ENCODE data around the gene VAV1.

VAV1 gene

GRCh38 chr19:6737873-6738786, 34.4 kb upstream of the VAV1 start:
- H4K91ac ChIP-seq (ENCODE audit: low read length) = peak overlapping the region; percentile 67
- 22% methylated on average over 13 of the region's 13 CpGs for WGBS

GRCh38 chr19:6738787-6739389, 33.6 kb upstream of the VAV1 start:
- Histone ChIP-seq H3K27me3 (ENCODE audit: control insufficient read depth in 1 of 2, insufficient read depth in 1 of 2, low read length in 2 of 2) (no peaks in the 10 kb centered on the region), H4K8ac (ENCODE audit: low read length) (peak overlapping the region; percentile 98), H3K4me1 (ENCODE audit: control insufficient read depth, insufficient read depth, low read depth, low read length) (peaks cover 41% of the 10 kb centered on the region), H3K4me3 (ENCODE audit: insufficient read depth in 1 of 2, low read depth in 1 of 2, low read length in 2 of 2) (peak overlapping the region in 1 of 2 experiments; percentile 70), H3K9me3 (ENCODE audit: control insufficient read depth, low read length) (no peaks in the 10 kb centered on the region), H3K36me3 (ENCODE audit: control insufficient read depth in 1 of 2, insufficient read depth in 2 of 2, low read depth in 1 of 2, low read length in 2 of 2) (peaks cover 19 to 25% of the 10 kb centered on the region in 2 experiments), H3K18ac (ENCODE audit: low read depth in 1 of 2, low read length in 2 of 2) (peak overlapping the region; percentile 46 to 89), H3K27ac (ENCODE audit: low read length, poor library complexity, severe bottlenecking) (peak overlapping the region; percentile 72), H2AFZ (ENCODE audit: low read depth, low read length) (peak overlapping the region; percentile 44), H2BK15ac (ENCODE audit: low read depth, poor library complexity, severe bottlenecking) (peak overlapping the region; percentile 55), H3K4me2 (ENCODE audit: low read length, poor library complexity, severe bottlenecking) (peak overlapping the region; percentile 69), H3K14ac (ENCODE audit: low read length in 2 of 2) (peak overlapping the region in 1 of 2 experiments; percentile 71), H2BK5ac (ENCODE audit: low read depth, low read length, poor library complexity, severe bottlenecking) (no peak overlapping the region), H3K79me1 (replicated peaks; ENCODE audit: low read length, poor library complexity, severe bottlenecking) (peaks cover 22% of the 10 kb centered on the region), H2BK120ac (ENCODE audit: low read depth, low read length) (peak overlapping the region; percentile 81), H2BK12ac (ENCODE audit: low read length in 2 of 2) (peak overlapping the region; percentile 3 to 38), H4K91ac (ENCODE audit: low read length) (peak overlapping the region; percentile 22), H3K9ac (ENCODE audit: low read length) (peak overlapping the region; percentile 86), H3K4ac (ENCODE audit: low read depth in 1 of 2, low read length in 2 of 2) (peak overlapping the region; percentile 45 to 96), H2AK5ac (ENCODE audit: low read length, severe bottlenecking) (no peak overlapping the region), H3K23ac (ENCODE audit: low read length in 2 of 2) (no peak overlapping the region)
- DNase-seq = no peak
- WGBS = 15% methylated on average over 23 of the region's 24 CpGs

More at GRCh38 chr19:6737873-6738786, 34.4 kb upstream of the VAV1 start:
- no peak overlapping the region for H2BK15ac ChIP-seq (ENCODE audit: low read depth, poor library complexity, severe bottlenecking)
- peak overlapping the region; percentile 93 for H2AK5ac ChIP-seq (ENCODE audit: low read length, severe bottlenecking)
- peak overlapping the region; percentile 59 for H2BK5ac ChIP-seq (ENCODE audit: low read depth, low read length, poor library complexity, severe bottlenecking)
- H3K4me2 ChIP-seq (ENCODE audit: low read length, poor library complexity, severe bottlenecking) = peak overlapping the region; percentile 26
- peaks cover 42% of the 10 kb centered on the region for H3K4me1 ChIP-seq (ENCODE audit: control insufficient read depth, insufficient read depth, low read depth, low read length)
- peak overlapping the region; percentile 53 for H2AFZ ChIP-seq (ENCODE audit: low read depth, low read length)
- peak overlapping the region; percentile 69 to 89 for H3K18ac ChIP-seq (ENCODE audit: low read depth in 1 of 2, low read length in 2 of 2)
- H3K27me3 ChIP-seq (ENCODE audit: control insufficient read depth in 1 of 2, insufficient read depth in 1 of 2, low read length in 2 of 2) = no peaks in the 10 kb centered on the region
- H3K9me3 ChIP-seq (ENCODE audit: control insufficient read depth, low read length) = no peaks in the 10 kb centered on the region
- no peak overlapping the region for H3K23ac ChIP-seq (ENCODE audit: low read length in 2 of 2)
- peak overlapping the region in 1 of 2 experiments; percentile 70 for H3K4me3 ChIP-seq (ENCODE audit: insufficient read depth in 1 of 2, low read depth in 1 of 2, low read length in 2 of 2)
- H2BK12ac ChIP-seq (ENCODE audit: low read length in 2 of 2) = peak overlapping the region in 1 of 2 experiments; percentile 65
- peak overlapping the region; percentile 72 for H3K27ac ChIP-seq (ENCODE audit: low read length, poor library complexity, severe bottlenecking)
- peak; percentile 86 for DNase-seq
- no peak overlapping the region for H2BK120ac ChIP-seq (ENCODE audit: low read depth, low read length)
- peak overlapping the region; percentile 93 for H4K8ac ChIP-seq (ENCODE audit: low read length)
- peaks cover 19 to 25% of the 10 kb centered on the region in 2 experiments for H3K36me3 ChIP-seq (ENCODE audit: control insufficient read depth in 1 of 2, insufficient read depth in 2 of 2, low read depth in 1 of 2, low read length in 2 of 2)
- H3K14ac ChIP-seq (ENCODE audit: low read length in 2 of 2) = peak overlapping the region in 1 of 2 experiments; percentile 4
- H3K4ac ChIP-seq (ENCODE audit: low read depth in 1 of 2, low read length in 2 of 2) = peak overlapping the region; percentile 9 to 63
- peaks cover 20% of the 10 kb centered on the region for H3K79me1 ChIP-seq (replicated peaks; ENCODE audit: low read length, poor library complexity, severe bottlenecking)
- H3K9ac ChIP-seq (ENCODE audit: low read length) = peak overlapping the region; percentile 86

- Histone ChIP-seq H2BK12ac (ENCODE audit: low read length in 2 of 2) (peak within 1 kb of the TSS; percentile 38 to 78), H4K8ac (ENCODE audit: low read length) (peak within 1 kb of the TSS; percentile 98), H3K36me3 (ENCODE audit: control insufficient read depth in 1 of 2, insufficient read depth in 2 of 2, low read depth in 1 of 2, low read length in 2 of 2) (peaks cover 22% of the 10 kb centered on the region in 2 experiments), H2BK5ac (ENCODE audit: low read depth, low read length, poor library complexity, severe bottlenecking) (peak within 1 kb of the TSS; percentile 37), H3K27ac (ENCODE audit: low read length, poor library complexity, severe bottlenecking) (peak within 1 kb of the TSS; percentile 72), H2BK15ac (ENCODE audit: low read depth, poor library complexity, severe bottlenecking) (peak within 1 kb of the TSS; percentile 55), H3K79me1 (replicated peaks; ENCODE audit: low read length, poor library complexity, severe bottlenecking) (peaks cover 18% of the 10 kb centered on the region), H3K9ac (ENCODE audit: low read length) (peak within 1 kb of the TSS; percentile 90), H2AK5ac (ENCODE audit: low read length, severe bottlenecking) (no peak within 1 kb of the TSS), H2BK120ac (ENCODE audit: low read depth, low read length) (peak within 1 kb of the TSS; percentile 81), H4K91ac (ENCODE audit: low read length) (peak within 1 kb of the TSS; percentile 22), H3K4me2 (ENCODE audit: low read length, poor library complexity, severe bottlenecking) (peak within 1 kb of the TSS; percentile 97), H3K14ac (ENCODE audit: low read length in 2 of 2) (peak within 1 kb of the TSS in 1 of 2 experiments; percentile 82), H3K27me3 (ENCODE audit: control insufficient read depth in 1 of 2, insufficient read depth in 1 of 2, low read length in 2 of 2) (no peaks in the 10 kb centered on the region), H3K4ac (ENCODE audit: low read depth in 1 of 2, low read length in 2 of 2) (peak within 1 kb of the TSS; percentile 91 to 96), H3K9me3 (ENCODE audit: control insufficient read depth, low read length) (no peaks in the 10 kb centered on the region), H3K4me3 (ENCODE audit: insufficient read depth in 1 of 2, low read depth in 1 of 2, low read length in 2 of 2) (peak within 1 kb of the TSS; percentile 87 to 96), H3K4me1 (ENCODE audit: control insufficient read depth, insufficient read depth, low read depth, low read length) (peaks cover 40% of the 10 kb centered on the region), H3K23ac (ENCODE audit: low read length in 2 of 2) (peak within 1 kb of the TSS in 1 of 2 experiments; percentile 94), H2AFZ (ENCODE audit: low read depth, low read length) (peak within 1 kb of the TSS; percentile 44), H3K18ac (ENCODE audit: low read depth in 1 of 2, low read length in 2 of 2) (peak within 1 kb of the TSS; percentile 89 to 91)
- 0% methylated on average over 4 of the region's 47 CpGs for WGBS
- DNase-seq = peak; percentile 79
These were observed 33.1 kb upstream of the VAV1 start, which contains the start of gene TRIP10 for GRCh38 chr19:6739390-6739882. Gene TRIP10 (plus strand): TSS chr19:6739680. CDS start chr19:6739762, 82 bp downstream.
